ENCODE data around the gene SORCS2. TPM values are rescaled to one million over a fixed set of nuclear protein-coding genes. Genes with fewer than 3 reads are reported as not detected.
A peak's percentile ranks its signal among the peaks of the same experiment; 100 is the strongest.

The SORCS2 gene
- polyA plus RNA-seq, 1 donor = 6.9 TPM

GRCh38 chr4:7719354-7720174 lies 527.2 kb downstream of the SORCS2 start:
- peak; percentile 64 for DNase-seq

GRCh38 chr4:7721984-7722551 lies 529.7 kb downstream of the SORCS2 start:
- no peak for DNase-seq

GRCh38 chr4:7722766-7723387 lies 530.5 kb downstream of the SORCS2 start:
- DNase-seq = no peak

- DNase-seq = no peak
Observed at GRCh38 chr4:7723625-7724024, 531.3 kb downstream of the SORCS2 start.

- no peak for DNase-seq
Observed at GRCh38 chr4:7725951-7726350, 533.6 kb downstream of the SORCS2 start.

GRCh38 chr4:7726665-7727413 lies 534.5 kb downstream of the SORCS2 start:
- no peak for DNase-seq

GRCh38 chr4:7727749-7728148 lies 535.4 kb downstream of the SORCS2 start:
- no peak for DNase-seq

- DNase-seq = no peak
Observed at GRCh38 chr4:7731437-7731836, 539.1 kb downstream of the SORCS2 start.

- DNase-seq = no peak
Observed at GRCh38 chr4:7732263-7732662, 539.9 kb downstream of the SORCS2 start.

- DNase-seq = no peak
Observed at GRCh38 chr4:7733201-7733600, 540.9 kb downstream of the SORCS2 start.

GRCh38 chr4:7733801-7734650 lies 541.7 kb downstream of the SORCS2 start:
- DNase-seq = no peak

- no peak for DNase-seq
Observed at GRCh38 chr4:7734651-7735260, 542.4 kb downstream of the SORCS2 start.

GRCh38 chr4:7735395-7735794 lies 543.1 kb downstream of the SORCS2 start:
- no peak for DNase-seq

GRCh38 chr4:7735961-7736360 lies 543.6 kb downstream of the SORCS2 start:
- no peak for DNase-seq

- DNase-seq = no peak
Observed at GRCh38 chr4:7736436-7737267, 544.3 kb downstream of the SORCS2 start.

- DNase-seq = no peak
Observed at GRCh38 chr4:7737268-7737645, 544.9 kb downstream of the SORCS2 start.

GRCh38 chr4:7737752-7738457 lies 545.6 kb downstream of the SORCS2 start:
- no peak for DNase-seq

GRCh38 chr4:7738458-7739076 lies 546.2 kb downstream of the SORCS2 start:
- no peak for DNase-seq

GRCh38 chr4:7739077-7739917 lies 547.0 kb downstream of the SORCS2 start:
- no peak for DNase-seq
